Gastroesophageal sphincter (tissue), 3 donors: ENCODE results near the gene ZNF579.

ENCODE experiments used
- EP300 ChIP-seq: sonication (generic); formaldehyde crosslinking; IDR thresholded peaks from one replicate; pipeline ENCODE4 v1.6.1; 2017; ENCODE audit warnings: antibody characterized with exemption, mild to moderate bottlenecking
- POLR2A ChIP-seq, 2 donors: fragments of 450-650 bp; IDR thresholded peaks; one replicate each; pipeline ENCODE4 v1.6.1; 2017; ENCODE audit warnings: antibody characterized with exemption in 2 of 2, mild to moderate bottlenecking in 2 of 2, moderate library complexity in 1 of 2
- TF ChIP-seq, protein P1 (sequence below), 4 experiments: fragments of 200-600 bp in 2 of 4; fragments of 450-650 bp in 2 of 4; sonication (generic) in 1 of 4; IDR thresholded peaks; one replicate each; pipeline ENCODE4 v1.5.1; 2017 to 2019; ENCODE audit warnings: antibody characterized with exemption in 4 of 4, mild to moderate bottlenecking in 2 of 4, moderate library complexity in 2 of 4

DNA sequence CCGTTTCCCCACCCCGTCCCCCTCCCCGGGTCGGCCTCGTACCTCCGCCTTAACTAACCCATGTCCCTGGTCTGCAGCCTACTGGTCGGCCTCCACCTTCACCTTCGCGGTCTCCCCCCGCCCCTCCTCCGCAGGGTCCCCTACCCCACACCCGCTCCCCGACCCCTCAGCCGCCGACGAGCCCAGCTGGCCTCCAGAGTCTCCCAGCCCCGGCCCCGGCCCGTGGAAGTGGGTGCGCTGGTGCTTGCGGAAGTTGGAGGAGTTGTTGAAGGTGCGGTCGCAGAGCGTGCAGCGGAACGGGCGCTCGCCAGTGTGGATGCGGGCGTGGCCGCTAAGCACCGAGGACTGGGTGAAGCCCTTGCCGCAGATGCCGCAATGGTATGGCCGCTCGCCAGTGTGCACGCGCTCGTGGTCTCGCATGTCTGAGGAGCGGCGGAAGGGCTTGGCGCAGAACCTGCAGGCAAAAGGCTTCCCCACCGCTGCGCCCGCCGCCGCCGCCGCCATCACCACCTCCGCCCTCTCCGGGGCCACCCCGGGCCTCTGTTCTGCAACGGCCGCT is 41.1 kb upstream of the ZNF579 start:
- TF ChIP-seq, protein P1, sequence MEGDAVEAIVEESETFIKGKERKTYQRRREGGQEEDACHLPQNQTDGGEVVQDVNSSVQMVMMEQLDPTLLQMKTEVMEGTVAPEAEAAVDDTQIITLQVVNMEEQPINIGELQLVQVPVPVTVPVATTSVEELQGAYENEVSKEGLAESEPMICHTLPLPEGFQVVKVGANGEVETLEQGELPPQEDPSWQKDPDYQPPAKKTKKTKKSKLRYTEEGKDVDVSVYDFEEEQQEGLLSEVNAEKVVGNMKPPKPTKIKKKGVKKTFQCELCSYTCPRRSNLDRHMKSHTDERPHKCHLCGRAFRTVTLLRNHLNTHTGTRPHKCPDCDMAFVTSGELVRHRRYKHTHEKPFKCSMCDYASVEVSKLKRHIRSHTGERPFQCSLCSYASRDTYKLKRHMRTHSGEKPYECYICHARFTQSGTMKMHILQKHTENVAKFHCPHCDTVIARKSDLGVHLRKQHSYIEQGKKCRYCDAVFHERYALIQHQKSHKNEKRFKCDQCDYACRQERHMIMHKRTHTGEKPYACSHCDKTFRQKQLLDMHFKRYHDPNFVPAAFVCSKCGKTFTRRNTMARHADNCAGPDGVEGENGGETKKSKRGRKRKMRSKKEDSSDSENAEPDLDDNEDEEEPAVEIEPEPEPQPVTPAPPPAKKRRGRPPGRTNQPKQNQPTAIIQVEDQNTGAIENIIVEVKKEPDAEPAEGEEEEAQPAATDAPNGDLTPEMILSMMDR (IDR thresholded peaks at IDR 0.05): no peak
- TF ChIP-seq POLR2A (IDR thresholded peaks at IDR 0.05): no peak
- TF ChIP-seq EP300: no peak
